GM04504 (cell line): ENCODE data around the gene LIMA1.
"Not testable (repeated sequence)": the region's sequence is repeated elsewhere in the genome, so short reads cannot be mapped to it uniquely, and the experiment has no call there.

Experiments
- DNase-seq: peaks from one replicate; pipeline ENCODE4 v3.0.0-alpha.2; 2012; ENCODE audit warnings: low read depth

Gene LIMA1

DNA sequence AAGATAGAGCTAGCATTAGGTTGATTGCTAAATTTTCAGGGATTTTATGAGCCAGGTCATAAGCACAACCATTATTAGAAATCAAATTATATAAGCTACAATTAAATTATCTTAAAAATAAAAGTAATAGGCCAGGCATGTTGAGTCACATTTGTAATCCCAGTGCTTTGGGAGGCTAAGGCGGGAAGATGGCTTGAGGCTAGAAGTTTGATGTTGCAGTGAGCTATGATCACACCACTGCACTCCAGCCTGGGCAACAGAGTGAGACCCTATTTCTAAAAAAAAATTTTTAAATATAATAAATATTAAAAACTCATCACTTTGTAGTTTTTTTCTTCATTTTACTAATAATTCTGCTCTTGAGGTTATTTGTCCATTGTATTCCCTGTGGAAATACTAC lies 1.9 kb upstream of the LIMA1 start:
- DNase-seq = no peak

DNA sequence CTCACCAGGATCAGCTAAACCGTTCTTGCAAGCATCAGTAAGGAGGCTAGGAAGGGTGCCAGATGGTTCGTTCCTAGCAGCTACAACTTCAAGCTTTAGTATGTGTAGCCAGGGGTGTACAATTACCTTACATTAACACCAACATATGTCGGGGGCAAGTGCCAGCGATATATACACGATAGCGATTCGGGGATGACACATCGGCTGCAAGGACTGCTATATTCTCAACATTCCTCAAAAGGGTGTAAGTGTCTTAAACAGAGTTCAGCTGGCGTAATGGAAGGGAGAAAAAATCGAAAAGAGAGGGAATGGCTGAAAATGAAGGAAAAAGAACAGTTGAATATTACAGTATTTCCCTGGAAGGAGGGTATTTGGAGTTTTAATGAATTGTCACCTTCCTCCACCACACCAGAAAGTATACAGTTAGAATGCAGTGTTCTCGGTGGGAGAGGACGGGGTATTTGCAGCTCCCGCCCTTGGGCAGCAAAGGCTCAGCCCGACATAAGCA lies 545 bp downstream of the LIMA1 start:
- no peak for DNase-seq

DNA sequence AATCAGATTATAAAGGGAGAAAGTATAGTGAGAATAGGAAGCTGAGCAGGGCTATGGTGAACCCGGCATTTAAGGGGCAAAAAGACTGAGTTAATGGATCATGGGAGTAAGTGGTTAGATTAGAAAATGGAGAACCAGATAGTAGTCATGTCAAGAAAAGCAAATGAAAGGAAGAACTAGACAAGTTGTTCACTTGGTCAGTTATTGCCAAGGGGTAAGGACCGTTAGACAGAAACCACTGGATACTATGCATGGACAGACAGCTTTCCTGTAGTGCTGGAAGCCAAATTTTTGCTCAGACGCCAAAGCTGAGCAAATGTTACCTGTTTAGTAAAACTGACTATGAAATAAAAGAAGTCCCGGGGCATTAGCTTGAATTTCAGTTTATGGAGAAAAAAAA lies 3.8 kb downstream of the LIMA1 start:
- DNase-seq = no peak

DNA sequence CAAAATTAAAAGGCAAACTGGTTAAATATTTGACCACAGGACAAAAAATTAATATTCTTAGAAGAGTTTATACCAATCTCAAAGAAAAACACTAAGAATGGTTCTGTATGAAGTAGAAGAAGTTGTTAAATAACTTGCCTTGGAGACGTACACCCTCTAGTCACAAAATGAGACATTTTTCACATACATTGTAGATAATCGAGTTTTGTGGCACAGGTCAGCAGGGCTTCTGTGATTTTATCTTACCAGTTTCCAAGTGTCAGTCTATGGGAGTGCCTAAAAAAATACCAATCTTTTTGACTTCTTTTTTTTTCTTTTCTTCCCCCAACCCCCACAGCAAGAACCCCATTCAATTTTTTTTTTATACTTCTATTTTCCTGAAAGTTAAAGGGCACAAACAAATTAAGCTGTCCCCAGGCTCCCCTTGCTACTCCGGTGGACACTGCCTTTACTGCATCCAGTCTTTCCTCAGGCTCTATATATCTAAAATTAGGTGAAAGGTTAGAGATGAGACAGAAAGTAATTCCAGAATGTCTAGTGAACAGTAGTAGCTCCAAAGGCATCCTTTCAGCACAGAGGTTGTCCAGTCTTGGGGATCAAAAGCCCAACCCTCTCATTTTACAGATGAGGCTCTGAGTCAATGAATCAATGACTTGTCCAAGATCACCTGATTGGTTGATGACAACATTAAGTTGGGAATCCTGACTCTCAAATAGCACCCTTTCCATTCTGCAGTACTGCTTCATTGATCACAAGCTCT lies 6.2 kb downstream of the LIMA1 start:
- no peak for DNase-seq

DNA sequence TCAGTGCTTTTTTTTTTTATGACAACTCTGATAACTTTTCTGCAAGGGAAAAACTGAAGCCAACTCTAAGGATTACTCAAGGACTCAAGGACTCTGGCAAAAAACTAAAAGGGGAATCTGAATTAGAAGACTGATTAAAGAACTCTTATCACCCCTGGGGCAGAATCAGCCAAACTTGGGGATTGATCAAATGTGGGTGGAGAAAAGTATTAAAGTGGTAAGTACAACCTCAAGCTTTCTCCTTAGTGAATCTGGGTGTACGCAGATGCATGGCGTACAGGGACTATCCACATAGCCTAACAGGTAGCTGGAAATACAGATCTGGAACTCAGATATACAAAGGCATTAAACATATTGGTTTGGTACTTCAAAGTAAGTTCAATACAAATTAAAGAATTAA lies 7.3 kb downstream of the LIMA1 start:
- DNase-seq = no peak

DNA sequence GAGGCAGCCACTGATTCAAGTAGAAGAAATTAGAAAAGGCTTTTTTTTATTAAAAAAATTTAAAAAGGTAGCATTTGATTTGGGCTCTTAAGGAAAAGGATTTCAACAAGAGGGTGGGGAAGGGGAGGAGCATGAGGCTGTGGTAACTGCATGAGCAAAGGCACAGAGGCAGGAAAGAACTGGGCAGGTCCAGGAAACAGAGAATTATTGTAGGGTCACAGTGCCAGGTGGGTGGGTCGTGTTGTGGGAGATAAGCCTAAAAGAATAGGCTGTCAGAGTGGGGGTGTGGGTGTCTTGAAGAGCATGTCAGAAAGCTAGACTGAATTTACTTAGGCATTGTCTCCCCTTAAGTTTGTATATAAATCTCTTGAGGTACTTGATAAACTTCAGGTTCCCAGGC lies 7.8 kb downstream of the LIMA1 start:
- DNase-seq = no peak

DNA sequence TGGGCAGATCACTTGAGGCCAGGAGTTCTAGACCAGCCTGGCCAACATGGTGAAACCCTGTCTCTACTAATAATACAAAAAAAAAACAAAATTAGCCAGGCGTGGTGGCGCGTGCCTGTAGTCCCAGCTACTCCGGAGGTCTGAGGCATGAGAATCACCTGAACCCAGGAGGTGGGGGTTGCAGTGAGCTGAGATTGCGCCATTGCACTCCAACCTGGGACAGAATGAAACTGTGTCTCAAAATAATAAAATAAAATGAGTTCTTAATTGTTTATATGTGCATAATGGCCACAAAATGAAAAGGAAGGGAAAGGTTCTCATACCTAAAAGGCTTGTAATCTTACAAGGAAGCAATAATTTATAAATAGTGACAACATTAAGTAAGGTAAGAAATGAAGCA lies 8.2 kb downstream of the LIMA1 start:
- not testable (repeated sequence) for DNase-seq

DNA sequence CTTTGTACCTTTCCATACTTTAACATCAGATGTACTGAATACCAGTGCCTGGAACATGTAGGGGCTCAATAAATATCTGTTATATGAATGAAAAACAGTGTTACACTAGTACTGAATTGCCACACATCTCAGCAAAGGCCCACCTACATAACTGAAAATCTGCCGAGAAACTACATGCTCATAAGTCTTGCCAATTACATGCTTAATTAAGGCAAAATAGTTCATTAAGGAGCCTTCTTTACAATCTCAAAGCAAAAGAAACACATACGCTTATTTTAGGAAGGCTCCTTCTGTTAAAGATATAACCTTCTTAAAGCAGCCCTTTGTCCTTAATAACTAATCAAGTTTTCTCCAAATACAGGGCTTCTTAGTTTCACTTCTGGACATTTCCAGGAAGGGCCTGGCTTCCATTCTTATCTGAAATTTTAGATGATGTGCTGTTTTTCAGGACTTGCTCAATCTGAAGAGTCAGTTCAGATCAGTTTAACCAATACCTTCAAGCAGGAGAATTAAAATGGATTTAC lies 11.5 kb downstream of the LIMA1 start:
- no peak for DNase-seq

DNA sequence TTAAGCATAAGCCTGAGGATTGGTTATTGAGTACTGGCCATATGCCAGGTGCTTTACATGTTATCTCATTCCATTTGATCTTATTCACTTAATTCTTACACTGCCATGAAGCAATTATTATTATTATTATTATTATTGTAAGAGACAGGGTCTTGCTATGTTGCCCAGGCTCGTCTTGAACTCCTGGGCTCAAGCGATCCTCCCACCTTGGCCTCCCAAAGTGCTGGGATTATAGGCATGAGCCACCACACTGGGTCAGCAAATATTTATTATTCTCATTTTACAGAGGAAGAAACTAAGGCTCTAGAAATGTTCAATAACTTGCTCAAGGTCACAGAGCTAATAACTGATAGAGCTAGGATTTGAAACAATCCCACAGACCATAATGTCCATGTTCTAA lies 14.8 kb downstream of the LIMA1 start:
- no peak for DNase-seq

DNA sequence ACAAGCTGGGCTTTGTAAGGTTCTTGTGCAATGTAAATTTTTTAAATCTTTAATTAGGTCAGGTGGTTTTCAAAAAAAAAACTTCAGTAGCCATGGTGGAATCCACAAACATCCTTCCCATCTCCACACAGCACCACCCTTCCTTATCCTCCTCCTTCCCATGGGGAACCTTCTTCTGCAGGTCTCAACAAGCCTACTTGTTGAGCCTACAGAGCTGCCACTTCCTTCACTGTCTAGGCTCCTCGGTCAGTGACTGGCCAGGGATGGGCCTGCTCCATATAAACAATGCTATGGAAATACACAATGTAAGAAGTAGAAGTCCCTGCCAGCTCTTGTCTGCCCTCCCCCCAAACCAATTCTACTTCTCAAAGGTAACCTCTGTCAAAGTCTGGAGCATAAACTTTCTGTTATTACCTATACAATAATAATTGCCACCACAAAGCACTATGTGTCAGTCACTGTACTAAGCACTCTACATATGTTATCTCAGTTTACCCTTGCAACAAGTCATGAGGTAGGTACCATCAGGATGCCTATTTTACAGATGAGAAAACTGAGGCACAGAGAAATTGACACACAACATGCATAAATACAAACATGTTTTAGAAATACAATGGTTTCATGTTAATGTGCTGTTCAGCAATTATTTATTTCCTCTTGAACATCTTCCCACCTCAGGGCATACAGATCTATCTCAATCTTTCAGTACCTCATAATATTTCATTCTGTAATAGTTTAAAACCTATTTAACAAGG lies 17.4 kb downstream of the LIMA1 start:
- no peak for DNase-seq

DNA sequence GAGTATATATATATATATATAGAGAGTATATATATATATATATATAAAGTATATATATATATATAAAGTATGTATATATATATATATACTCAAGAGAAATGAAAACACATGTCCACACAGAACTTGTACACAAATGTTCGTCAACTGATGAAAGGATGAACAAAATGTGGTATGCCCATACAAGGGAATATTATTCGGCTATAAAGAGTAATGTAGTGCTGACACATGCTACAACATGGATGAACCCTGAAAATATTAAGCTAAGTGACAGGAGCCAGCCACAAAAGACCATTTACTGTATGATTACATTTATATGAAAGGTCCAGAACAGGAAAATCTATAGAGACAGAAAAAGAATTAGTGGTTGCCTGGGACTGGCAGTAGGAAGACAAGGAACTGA lies 19.5 kb downstream of the LIMA1 start:
- DNase-seq = no peak

DNA sequence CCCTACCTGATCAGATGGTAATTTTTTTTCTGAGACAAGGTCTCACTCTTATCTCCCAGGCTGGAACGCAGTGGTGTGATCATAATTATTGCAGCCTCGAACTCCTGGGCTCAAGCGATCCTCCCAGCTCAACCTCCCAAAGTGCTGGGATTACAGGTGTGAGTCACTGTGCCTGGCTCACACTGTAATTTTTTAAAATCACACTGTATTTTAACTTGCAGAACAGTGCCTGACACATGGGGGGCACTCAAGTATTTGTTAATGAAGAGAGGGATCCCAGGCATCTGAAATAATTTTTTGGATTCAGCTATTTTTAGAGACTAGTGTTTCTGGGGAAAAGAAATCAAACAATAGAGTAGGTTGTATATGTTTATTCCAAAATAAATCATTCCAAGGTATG lies 21.7 kb downstream of the LIMA1 start:
- no peak for DNase-seq

DNA sequence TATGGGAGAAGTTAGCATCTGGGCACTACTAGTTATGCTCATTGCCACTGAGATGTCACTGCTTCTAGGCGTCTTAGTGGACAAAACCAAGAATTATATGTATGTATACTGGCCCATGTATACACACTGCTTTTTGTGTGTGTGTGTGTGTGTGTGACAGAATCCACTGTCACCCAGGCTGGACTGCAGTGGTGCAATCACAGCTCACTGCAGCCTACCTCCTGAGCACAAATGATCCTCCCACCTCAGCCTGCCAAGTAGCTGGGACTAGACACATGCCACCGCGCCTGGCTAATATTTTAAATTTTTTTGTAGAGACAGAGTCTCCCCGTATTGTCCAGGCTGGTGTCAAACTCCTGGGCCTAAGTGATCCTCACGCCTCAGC lies 25.2 kb downstream of the LIMA1 start:
- DNase-seq = no peak

DNA sequence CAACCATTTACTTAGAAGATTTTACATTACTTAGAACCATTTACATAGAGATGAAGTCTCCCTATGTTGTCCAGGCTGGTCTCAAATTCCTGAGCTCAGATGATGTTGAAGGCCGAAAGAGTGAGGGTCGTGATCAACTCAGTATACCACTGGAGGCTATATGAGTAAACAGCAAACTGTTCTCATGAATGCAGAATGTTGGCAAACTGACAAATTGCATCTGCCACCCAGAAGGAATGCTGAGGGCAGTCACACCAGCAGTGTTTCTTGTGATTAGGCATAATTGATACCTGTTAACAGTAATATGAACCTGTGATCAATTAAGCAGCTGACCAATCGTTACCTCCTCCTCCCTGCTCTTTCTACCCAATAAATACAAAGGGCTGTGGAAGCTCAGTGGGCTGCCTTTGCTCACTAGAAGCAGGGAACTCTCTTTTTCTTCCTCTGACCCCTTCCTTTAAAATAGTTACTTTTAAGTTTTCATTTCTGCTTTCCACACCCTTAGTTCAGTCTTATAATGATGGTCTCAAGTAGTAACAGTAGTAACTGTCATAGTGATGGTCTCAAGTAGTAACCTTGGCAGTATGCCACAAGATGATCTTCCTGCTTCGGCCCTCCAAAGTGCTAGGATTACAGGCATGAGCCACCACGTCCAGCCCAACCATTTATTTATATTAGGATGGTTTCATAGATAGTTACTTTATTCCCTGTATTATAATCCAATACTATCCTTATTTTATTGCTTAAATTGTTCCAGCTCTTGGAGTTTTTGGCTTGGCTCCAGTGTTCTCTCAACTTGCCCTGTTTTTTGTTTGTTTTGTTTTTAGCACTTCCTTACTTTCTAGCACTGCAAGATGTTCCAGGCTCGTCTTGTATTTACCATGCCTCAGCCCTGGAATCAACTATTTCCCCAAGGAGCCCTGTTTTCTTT lies 25.8 kb downstream of the LIMA1 start:
- DNase-seq = no peak

DNA sequence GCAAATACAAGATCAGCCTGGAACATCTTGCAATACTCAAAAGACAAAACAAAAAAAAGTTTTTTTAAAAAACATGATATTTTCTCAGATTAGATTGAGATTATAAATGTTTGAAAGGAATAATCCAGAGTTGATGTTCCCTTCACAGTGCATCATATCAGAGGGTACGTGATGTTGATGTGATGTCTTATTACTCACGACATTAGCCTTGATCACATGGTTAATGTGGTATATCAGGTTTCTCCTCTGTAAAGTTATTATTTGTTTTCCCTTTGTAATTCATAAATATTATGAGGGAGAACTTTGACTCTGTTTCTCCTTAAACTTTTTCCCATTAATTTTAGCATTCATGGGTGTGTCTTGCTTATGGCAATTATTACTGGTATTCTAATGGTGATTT lies 26.6 kb downstream of the LIMA1 start:
- no peak for DNase-seq

DNA sequence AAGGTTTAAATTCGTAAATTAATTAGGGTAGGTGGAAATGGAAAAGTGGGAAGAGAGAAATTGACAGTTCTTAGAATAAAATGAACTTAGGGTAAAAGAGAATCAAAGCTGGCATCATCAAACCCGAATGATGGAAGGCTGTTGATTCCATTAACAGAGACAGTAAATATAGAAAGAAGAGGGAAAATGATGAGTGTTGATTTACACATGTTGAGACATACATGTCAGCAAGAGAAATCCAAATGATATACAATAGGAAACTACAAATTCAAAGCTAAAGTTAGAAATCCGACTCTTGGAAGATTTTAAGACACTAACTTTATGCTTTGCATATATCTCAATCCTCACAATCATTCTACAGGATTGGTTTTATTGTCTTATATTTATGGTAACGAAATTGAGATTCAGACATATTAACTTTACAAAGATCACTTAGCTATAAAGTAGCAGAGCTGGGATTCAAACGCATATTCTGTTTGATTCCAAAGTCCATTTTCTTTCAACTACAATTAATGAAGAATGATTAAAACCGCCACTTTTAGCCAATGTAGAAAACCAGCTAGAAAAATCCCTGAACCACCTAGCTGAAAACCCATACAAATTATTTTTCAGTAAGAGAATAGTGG lies 30.2 kb downstream of the LIMA1 start:
- DNase-seq = no peak

DNA sequence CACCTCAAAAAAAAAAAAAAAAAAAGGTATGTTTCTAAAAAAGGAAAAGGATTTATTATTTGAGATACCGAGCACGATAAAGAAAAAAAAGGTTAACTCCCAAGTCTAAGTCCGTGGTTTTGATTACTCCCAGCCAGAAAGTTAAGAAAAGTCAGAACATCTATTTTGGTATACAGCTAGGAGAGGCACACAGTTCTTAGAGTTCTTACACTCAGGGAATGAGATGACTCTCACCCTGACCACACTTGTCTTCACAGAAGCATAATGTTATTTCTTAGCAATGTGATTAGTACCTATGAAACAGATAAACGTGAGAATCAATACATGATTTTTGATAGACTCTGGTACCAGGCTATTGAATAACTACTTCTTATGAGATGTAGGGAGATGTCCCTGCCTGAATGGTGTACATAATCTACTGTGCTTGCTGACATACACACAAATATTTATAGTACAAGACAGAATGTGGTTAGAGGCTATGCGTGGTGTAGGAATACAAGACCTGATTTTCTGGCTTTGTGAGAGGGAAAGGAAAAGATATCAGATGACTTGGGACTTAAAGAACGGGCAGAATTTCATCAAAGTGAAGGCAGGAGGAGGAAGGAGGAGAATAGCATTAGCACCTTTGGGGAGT lies 31.6 kb downstream of the LIMA1 start:
- DNase-seq = no peak

DNA sequence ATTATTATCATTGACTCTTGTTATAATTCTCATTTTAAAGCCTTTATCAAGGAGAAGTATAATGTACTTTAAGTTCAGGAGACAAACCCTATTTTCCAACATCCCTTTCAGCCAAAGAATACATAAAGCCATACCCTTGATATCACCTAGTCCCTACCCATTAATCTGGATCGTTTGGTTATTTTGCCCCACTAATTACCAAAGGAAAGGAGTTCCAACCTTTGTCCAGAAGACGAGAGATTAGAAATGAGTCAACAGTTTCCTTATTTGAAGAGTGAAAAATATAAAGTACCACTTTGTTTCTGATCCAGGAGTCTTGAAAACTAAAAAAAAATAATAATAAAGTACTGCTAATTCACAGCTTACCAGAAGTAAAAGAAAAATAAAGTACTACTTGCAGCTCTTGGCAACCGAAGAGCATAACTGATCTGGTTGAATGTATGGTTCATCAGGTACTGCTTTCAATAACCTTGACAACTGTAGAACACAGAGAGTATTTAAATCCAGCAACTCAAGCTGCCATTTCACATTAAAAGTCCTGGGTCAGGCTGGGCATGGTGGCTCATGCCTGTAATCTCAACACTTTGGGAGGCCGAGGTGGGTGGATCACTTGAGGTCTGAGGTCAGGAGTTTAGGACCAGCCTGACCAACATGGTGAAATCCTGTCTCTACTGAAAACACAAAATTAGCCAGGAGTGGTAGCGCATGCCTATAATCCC lies 33.7 kb downstream of the LIMA1 start:
- no peak for DNase-seq

DNA sequence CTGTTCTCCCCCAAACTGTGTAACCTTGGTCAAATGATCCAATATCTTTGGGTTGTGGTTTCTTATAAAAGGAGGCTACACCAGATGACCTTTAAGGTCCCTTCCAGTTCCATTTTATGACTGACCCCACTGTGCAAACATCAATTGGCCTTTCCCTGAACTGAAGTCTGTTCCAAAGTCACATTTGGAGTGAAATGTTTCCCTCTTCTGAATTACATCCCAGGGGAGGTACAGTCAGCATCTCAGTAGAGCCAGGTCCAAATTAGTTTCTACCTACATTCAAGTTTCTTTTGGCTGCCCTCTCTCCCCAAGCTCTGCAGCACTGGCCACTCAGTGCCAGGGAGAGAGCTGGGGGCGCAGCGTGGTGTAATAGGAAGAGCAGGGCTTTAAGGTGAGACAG lies 34.4 kb downstream of the LIMA1 start:
- DNase-seq = no peak

DNA sequence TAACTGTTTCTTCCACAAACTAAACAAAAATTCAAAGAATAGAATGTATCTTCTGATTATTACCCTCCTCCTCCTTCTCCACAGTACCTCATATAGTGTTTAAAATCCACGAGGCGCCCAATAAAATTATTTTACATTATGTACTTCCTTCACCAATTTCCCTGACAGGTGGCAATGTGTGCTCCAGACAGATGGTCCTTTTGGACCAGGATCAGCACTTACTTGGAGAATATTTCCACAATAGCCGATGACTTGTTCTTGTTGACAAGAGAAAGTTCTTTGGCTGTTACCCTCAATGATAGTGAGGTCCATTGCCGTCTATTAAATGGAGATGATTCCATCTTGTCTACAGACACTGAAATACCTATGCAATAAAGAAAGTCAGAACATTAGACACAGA lies 34.9 kb downstream of the LIMA1 start:
- DNase-seq = no peak

DNA sequence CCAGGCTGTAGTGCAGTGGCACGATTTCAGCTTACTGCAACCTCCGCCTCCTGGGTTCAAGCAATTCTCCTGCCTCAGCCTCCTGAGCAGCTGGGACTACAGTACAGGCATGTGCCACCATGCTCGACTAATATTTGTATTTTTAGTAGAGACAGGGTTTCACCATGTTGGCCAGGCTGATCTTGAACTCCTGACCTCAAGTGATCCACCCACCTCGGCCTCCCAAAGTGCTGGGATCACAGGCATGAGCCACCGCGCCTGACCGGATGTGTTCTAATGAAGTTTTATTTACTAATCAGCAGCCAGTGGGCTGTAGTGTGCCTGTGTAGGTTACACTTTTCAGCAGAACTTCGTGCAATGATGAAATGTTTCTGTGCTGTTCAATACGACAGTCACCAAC lies 35.7 kb downstream of the LIMA1 start:
- DNase-seq = not testable (repeated sequence)
